Globus pallidus (tissue), 1 donor: ENCODE measurements around the gene DIP2C.

ENCODE experiments used
- DNase-seq: peaks from one replicate; pipeline ENCODE4 v3.0.0-alpha.2; 2015; ENCODE audit warnings: low spot score

DIP2C gene

DNA sequence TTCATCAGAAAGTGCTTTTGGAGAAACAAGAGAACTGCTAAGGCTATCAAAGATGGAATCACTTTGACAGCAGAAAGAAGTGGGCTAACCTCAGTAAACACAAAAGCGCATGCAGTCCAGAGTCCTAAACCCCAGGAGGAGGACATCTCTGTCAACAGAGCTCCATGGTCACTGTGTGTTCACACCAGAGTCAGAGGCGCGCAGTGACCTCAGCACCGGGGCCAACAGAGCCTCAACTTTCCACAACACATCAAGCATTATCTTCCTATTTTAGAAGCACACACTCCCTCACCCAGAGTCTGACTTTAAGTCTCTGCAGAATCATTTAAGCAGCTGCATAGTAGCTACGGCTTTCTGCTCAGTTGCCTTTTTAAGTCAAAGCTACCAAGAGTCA, 195.3 kb downstream of the DIP2C start:
- DNase-seq: no peak

DNA sequence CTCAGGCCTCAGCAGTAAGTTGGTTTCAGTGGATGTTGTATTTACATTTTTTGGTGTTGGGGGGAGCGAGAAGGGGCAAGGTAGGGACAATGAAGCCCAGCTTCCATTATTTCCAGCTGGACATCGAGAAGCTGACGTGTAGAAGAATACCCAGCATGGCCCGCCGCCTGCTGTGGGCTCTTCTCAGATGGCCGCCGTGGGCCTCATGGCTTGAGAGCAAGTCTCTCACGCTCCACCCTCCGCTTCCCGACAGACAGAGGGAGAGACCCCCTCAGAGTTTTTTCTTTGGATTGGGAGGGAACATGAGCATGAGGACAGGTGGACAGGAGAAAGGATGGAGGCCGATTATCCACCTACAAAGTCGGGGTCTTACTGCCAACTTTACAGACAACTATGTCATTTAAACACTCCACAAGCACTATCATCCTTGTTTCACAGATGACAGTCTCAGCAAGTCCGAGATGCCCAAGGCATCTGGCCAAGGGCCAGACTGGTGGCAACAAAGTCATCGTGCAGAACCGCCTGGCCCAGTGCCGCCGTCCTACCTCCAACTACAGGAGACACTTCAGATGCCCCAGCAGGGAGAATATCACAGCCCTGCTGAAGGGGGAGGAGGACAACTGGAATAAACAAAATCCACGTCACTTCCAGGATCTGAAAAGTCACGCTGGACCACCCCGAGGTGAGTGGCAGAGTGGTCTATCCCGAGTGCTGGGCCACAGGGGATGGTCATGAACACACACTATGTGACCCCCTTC, 195.9 kb downstream of the DIP2C start:
- no peak for DNase-seq

DNA sequence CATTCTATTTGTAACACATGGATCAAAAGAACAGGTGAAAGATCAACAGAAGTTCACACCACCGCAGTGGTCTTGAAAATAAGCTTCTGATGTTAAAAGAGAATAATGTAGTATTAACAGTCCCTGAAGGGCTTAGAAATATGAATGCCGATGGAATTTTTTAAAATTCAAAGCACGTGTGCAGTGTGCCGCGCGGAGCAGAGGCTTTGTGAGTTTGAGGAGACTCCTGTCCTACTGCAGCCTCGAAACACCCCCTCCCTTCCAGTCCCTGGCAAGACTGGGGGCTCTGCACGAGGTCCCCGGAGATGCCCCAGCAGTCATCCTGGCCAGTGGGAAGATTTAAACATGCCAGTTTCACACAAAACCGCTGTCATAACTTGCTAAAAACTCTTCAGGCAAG, 196.6 kb downstream of the DIP2C start:
- no peak for DNase-seq

- no peak for DNase-seq
Observed at GRCh38 chr10:491667-492424, 197.6 kb downstream of the DIP2C start.

GRCh38 chr10:490891-491571, 198.4 kb downstream of the DIP2C start:
- DNase-seq: peak; percentile 73

DNA sequence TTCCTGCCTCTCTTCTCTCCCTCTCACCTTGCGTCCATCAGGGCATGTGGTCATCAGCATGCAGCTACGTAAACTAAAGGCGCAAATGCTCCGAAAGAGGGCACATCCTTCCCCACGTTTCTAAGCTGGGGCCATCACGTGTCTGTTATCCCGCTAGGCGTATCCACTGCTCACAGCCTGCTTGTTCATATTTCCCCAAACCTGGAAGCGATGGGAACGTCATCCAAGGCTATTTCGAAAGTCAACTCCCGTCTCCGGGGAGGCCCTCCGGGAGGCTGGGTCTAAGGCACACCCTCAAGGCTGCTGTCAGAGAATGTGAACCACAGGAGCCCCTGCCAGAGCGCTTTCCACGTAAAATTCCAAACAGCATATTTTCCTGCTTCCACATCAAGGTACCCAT, 199.2 kb downstream of the DIP2C start:
- no peak for DNase-seq

DNA sequence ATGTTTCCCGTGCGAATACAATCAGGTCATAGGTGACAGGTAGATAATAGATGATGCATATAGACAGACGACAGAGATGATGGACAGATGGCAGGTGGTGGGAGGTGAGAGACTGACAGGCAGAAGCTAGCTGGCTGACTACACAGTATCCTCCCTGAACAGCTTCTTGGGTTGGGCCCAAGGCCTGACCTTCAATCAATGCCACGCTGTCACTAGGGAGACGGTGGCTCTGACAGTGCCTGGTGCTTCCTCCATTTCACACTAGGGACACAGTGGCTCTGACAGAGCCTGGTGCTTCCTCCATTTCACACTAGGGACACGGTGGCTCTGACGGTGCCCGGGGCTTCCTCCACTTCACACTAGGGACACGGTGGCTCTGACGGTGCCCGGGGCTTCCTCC, 200.1 kb downstream of the DIP2C start:
- DNase-seq: no peak

GRCh38 chr10:488933-489215, 200.6 kb downstream of the DIP2C start:
- no peak for DNase-seq

- no peak for DNase-seq
Observed at GRCh38 chr10:488081-488932, 201.2 kb downstream of the DIP2C start.

DNA sequence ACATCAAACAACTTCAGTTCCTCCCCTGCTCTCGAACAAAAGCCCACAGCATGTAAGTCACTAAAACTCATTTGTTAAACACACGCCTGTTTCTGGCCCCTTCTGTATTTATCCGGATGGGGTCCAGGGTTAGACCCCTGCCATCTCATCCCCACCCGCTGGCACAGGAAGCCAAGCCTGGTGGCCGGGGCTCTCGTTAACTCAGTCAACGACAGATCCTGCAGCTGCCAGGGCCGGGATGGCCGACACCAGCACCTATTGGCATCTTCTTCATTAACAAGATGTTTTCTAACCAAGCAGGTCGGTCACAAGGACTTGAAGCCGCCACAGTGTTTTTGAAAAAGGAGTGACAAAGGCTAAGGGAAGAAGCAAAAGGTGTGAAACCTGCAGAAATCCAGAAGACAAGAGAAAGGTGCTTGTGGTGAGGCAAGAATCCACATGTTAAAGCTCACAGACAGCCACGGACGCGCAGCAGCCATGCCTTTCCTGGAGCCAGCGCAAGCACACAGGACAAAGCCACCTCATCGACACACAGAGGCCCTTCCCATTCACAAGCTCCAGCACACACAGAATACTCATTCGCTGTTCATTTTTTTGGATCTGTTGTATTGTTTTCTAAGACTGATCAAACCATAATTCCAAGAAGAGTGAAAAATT, 202.7 kb downstream of the DIP2C start:
- no peak for DNase-seq

- DNase-seq: no peak
Observed at GRCh38 chr10:486206-486605, 203.3 kb downstream of the DIP2C start.

DNA sequence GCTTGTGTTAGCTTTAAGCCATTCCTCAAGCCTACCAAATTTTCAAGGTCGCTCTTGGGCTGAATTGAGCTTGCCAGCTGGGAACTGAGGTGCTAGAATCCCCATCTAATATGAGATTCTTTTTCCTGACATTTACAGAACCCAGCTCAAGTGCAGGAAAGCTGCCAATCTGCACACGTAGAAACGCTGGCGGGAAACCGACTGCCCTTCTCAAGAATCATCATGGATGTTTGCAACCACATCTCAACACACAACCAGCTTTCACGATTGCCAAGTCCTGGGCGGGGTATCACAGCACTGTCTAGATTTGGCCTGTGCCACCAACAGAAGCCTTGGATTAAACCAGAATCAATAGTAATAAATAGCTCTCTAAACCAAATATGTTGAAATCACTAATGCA, 203.7 kb downstream of the DIP2C start:
- DNase-seq: no peak

DNA sequence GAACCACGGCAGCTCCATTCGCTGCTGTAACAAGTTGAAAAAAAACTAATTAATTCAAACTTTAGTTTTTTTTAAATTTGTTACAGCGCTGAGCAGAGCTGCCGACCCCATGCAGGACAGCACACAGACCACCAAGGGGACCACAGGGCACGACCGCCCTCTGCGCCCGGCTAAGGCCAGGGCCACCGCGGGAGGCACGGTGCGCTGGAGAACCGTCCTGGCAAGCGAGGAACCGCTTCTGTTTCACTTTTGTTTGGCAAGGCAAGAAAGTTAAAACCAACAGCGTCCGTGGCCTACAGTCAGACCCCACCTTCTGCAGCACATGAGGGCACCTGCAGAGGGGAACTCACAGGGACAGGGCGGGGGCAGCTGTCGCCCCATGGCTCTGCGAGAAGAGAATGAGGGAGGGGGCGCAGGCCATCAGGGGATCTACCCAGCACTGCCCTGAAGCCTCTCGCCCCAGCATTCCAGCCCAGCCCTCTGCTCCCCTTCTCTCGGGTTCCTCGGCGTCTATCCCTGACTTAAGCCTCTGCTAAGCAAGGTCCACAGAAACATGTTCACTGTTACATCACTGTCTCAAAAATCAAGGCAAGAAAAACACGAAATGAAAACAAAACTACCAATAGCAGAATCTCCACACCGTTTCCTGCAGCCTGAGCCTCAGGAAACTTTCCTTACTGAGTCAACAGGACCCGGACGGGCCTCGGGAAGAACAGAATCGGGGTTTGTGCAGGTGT, 204.4 kb downstream of the DIP2C start:
- no peak for DNase-seq

DNA sequence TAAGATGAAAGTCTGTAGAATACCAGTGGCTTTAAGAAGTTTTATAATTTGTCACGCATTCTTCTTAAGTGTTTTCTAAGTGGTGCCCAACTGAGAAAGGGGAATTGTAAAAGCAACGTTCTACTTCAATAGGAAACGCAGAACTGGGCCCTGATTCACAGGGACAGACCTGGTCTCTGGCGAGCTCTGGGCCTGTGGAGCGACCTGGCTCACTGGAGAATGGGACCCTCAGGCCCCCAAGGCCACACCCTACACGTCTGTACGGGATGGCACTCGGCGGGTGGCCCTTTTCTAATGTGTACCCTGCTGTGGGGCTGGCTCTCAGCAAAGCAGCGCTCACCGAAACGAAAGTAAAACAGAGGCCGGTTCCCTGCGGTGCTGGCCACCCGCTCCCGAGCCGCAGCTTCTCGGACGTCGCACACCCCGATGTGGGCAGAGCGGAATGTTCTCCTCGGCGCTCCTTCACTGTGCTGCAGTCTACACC, 205.0 kb downstream of the DIP2C start:
- DNase-seq: no peak

DNA sequence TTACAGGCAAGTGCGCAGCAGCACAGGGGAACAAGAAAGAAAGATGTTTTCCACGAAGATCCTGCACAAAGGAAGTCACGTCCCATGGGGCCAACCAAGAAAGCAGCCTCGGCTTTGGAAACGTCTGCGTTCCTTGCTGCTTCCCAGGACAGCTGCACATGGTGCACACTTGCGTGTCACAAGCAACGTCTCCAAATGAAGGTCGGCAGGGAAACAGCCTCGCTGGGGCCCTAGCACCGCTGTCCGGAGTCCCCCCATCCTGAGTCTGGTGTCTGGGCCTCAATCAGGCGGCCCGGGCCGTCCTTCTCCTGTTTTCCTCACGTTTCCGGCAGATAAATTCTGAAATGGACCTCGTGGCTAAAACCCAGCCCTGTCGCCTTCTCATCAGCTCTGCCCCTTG, 206.2 kb downstream of the DIP2C start:
- DNase-seq: no peak

DNA sequence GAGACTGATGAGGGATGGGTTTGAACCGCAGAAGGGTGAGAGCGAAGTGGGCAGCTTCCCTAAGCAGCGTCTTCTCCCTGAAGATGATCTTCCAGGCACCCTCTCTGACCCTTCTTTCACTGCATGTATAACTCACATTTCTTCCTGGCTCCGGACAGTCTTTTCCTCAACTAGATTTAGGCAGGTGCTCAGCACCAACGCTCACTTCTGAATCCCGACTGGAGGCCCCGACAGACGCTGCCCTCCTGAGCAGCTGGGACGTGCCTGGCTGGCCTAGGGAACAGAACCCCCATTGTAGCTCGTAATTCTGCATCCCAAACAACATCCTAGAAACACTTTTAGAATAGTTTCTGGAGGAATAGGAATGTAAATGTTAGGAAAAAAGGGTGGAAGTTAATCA, 206.6 kb downstream of the DIP2C start:
- no peak for DNase-seq

- no peak for DNase-seq
Observed at GRCh38 chr10:482051-482501, 207.4 kb downstream of the DIP2C start.

- DNase-seq: no peak
Observed at GRCh38 chr10:481628-482027, 207.8 kb downstream of the DIP2C start.

- no peak for DNase-seq
Observed at GRCh38 chr10:480928-481552, 208.4 kb downstream of the DIP2C start.

GRCh38 chr10:480498-480927, 209.0 kb downstream of the DIP2C start:
- DNase-seq: no peak
